HG03159 (cell line): ENCODE measurements around the gene ZBTB20.

Experiments
- ATAC-seq: cut with Tn5 transposase; IDR thresholded peaks from one replicate; pipeline ENCODE4 v1.9.1; 2021; ENCODE audit warnings: mild to moderate bottlenecking, moderate library complexity; ENCODE audit not compliant: unreplicated experiment

Gene ZBTB20

DNA sequence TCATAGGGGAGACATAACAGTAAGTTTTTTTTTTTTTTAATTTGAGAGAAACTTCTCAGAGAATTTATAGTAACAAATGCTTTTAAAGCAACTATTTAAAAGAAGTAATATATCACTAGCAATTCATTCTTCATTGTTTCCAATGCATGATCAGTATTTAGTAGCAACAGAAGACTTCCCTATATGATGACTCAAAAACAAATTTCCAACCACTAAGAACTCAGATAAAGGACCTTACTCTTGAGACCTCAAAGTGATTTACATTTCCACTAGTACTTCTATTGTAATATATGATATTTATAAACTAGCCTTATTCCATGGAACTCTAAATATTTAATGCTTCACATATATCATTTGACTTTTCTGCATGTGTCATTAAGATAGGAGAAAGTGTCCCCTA is 356.3 kb downstream of the ZBTB20 start:
- no peak for ATAC-seq

DNA sequence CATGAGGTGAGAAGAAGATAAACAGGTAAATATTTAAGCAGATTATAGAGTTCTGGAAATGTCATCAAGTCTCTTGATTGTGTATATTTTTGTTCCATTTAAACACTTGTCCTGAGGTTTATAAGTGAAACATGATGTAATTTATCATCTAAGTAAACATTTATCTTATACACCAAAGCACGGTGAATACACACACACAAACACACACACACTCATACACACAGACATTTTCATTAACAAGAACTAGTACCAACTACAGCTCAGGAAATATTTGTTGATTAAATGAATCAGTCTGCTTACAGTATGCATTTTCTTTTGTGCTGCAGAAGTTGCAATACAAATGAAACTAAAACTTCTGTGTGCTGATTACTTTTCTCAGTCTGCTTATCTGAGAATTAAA is 357.3 kb downstream of the ZBTB20 start:
- no peak for ATAC-seq

DNA sequence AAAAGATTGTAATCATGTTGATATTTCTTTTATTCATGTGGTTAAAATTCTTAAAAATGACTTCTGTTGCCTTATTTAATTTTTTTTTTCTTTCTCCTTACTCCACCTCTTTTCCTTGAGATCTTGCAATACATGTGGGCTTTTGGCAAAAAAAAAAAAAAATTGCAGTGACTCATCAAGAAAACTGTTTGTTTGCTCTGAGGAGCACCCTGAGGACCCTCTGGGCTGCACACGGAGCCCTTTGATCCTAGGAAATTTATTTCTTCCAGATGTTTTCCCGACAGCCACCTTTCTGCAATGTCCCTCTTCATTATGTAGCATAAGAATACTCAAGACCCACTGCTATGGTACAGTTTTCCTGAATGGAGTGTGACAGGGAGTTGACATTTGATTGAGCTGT is 371.7 kb downstream of the ZBTB20 start:
- ATAC-seq = no peak

- ATAC-seq = no peak
Measured at GRCh38 chr3:114770874-114771273, 376.2 kb downstream of the ZBTB20 start.

- ATAC-seq = no peak
Measured at GRCh38 chr3:114764056-114764492, 383.0 kb downstream of the ZBTB20 start.

DNA sequence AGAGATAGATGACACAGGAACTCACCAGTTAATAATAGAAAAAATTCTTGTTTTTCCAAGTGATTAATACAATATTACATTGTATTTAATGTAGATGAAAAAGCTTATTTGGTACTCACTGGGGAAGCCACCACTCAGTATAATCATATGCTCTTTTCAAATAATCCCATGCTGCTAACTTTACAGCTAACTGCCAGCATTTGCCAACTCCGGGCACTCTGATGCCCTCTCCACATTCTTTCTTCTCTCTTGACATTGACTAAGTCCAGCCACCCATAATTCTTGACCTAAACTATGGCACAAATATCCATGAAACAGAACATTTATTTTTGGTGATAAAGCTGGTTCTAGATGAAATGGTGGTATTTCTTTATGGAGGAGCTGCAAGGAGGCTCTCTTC is 384.9 kb downstream of the ZBTB20 start:
- ATAC-seq = no peak

DNA sequence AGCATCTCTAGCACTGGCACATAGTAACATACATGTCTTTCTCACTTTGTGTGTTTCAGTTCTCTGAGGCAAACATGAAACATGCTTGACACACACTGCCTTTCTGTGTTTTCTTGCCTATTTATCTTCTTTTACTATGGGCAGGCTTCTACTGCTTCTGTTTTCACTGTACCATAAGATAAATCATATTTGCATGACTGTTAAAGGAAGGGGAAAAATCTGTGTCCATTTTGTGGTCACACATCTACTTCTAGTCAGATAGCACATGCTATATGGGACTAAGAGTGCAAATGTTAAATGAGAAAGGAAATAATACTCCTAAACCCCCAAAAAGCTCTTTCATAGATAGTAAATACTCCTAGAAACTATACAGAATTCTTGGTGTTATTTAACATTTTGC is 386.4 kb downstream of the ZBTB20 start:
- ATAC-seq = peak; percentile 52

DNA sequence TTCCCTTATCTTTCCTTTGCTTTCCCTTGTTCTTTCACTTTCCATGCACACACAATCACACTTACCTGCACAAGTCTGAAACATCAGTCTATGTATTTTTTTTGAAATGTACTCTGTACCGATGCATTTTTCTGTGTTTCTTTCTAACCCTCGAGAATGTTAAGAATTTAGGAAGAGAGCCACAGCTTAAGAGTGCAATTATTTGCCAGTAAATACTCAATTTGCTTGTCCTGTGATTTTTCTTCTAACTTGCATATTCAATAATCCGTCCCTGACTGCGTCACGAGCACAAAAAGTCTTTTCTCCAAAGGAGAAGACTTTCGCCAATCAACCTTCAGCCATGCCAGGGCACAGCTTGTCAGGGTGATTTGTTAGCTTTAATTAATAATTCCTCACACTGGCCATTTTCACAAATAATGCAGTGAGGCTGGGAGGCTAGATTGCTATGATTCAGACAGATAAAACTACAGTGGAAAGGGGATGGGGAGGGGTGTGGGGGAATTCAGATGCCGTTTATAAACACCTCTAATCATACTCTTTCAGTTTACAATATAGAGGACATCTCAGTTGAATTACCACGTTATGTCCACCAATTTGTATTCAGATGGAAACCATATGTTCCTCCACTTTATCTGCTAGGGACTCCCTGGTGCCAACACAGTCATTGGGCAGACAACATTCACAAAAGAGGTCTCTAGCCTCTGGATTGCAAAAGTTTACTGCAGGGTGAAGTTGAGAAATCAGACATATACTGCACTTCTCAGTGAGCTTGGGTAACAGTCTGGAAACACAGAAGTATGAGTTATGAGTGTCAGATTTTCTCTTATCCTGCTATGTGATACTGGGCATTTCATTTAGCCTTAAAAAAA is 388.0 kb downstream of the ZBTB20 start:
- ATAC-seq = no peak

- peak; percentile 81 for ATAC-seq
Measured at GRCh38 chr3:114756506-114757279, 390.4 kb downstream of the ZBTB20 start.

GRCh38 chr3:114746502-114746901 is 400.6 kb downstream of the ZBTB20 start:
- ATAC-seq = peak; percentile 73

DNA sequence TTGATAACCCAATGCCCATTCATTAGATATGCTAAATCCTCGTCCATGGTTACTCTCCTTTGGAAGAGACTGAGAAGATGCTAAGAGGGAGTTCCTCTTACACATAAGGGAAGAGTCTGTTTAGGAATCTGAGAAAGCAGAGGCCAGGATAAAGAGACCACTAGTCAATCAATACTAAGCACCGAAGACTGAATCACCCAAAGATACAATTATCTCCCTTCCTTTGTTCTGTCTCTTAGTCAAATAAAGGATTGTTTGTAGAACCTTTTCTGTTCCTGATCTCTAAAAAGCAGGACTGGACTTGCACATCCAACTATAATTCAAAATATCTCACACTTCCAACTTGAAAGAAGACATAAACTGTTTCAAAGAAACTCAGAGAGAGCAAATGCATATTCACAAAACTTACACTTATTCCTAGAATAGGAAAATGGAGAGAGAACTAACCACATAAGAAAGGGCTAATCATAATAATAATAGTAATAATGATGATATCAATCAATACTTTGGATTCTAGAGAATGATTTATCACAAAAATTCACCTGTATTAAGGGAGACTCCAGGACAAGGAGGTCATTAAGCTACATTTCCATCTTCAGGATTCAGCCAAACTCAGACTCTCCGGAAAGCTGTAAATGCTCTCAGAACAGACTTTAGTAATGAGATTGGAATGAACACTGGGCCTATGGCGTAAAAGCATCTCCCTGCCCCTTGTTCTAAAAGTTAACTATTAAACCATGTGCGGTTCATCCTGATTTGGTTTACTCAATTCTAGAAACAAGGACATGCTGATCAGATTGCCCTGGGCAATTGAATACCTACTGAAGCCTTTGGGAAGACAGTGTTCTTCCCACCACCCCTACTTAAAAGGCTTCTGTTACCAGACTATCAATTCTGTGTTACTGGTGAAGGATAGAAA is 401.5 kb downstream of the ZBTB20 start:
- no peak for ATAC-seq

GRCh38 chr3:114743746-114744485 is 403.2 kb downstream of the ZBTB20 start:
- no peak for ATAC-seq

DNA sequence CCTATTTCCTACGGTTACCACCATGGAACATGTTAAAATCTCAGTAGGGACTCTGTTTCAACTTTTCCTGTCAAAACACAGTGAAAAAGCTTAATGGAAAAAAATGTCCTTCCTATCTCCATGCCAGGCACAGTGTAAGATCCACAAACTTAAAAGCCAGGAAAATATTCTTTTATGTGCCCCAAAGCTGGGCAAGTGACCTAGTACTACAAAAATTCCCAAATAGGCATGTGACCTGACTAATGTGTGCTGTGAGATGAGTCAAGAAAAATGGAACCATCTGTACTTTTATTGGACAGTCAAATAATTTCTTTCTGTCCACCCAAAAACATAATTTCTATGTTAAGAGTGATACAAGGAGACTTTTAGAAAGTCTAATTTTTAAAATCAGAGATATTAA is 406.0 kb downstream of the ZBTB20 start:
- no peak for ATAC-seq

- ATAC-seq = no peak
Measured at GRCh38 chr3:114739627-114740026, 407.5 kb downstream of the ZBTB20 start.

GRCh38 chr3:114732353-114732752 is 414.7 kb downstream of the ZBTB20 start:
- no peak for ATAC-seq

- ATAC-seq = no peak
Measured at GRCh38 chr3:114730397-114730796, 416.7 kb downstream of the ZBTB20 start.

DNA sequence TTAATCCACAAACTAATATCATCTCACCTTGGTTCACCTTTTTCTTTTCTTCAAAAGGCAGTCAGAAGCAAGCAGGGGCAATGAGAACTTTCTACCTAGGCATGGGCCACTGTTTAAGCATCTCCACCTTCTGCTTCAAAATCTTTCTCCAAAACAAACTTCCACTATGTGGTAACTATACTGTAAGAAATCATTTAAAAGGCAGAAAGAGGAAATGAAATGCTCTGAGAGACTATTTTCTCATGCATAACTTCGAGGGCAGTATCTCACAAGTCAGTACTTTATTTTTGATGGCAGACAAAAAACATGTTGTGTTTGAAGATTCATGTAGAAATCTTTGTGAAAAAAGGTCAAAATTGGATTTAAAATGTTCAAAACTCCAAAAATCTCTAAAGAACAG is 419.7 kb downstream of the ZBTB20 start:
- no peak for ATAC-seq

DNA sequence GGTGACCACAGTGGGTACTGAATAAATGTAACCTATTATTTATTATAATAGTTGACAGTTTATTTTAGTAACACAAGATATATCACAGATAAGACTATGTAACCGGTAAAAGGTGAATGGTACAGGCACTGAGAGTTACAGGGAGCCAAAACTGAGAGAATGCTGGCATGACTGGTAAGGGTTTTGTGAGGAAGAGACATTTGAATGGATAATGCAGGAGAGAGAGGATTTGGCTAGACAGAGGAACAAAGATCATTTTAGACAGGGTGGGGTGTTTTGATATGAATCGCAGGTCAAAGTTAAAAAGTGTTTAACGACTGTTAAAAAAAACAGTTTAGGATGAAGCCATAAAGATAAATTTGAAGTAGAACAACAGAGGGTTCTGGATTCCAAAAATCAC is 421.1 kb downstream of the ZBTB20 start:
- ATAC-seq = no peak

DNA sequence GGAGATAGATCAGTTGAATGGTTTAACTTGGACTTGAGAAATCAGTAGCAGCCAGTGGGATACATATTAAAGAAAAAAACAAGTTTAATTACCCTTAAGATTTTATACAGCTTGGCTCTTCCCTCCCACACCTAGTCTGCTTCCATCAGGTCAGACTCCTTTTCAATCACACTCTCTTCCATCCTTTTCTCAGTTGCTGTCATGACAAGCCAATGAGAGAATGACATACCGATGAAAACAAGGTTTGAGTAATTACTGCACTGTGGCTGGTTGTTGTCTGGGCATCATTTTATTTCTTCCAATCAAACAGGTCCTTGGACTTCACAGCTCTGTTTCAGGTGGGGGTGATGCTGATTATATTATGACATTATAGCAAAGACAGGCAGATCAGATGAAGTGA is 424.6 kb downstream of the ZBTB20 start:
- no peak for ATAC-seq

- peak; percentile 86 for ATAC-seq
Measured at GRCh38 chr3:114721864-114722263, 425.2 kb downstream of the ZBTB20 start.
